AG20443 (cell line): ENCODE measurements around the gene PLS1.

Experiments used
- DNase-seq: peaks from one replicate; pipeline ENCODE4 v3.0.0; 2012; ENCODE audit warnings: low spot score, mixed read lengths

Gene PLS1

DNA sequence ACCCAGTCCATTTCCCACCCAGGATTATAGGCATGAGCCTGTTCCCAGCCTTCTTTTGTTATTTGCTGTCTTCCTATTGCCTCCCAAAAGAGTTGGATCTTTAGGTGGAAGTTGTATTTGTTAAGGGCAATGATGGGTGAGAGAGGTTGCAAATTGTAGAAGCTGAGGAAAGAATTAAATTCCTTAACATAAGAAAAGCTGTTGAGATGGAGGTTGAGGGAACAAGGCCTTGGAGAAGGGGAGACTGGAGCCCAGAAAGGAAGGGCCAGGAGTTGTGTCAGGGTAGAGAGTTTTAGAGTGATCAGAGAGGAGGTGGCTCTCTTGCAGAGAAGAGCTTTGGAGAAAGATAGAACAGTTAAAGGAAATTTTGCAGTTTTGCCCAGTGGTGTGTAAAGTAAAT is 46.8 kb downstream of the PLS1 start:
- DNase-seq: no peak

DNA sequence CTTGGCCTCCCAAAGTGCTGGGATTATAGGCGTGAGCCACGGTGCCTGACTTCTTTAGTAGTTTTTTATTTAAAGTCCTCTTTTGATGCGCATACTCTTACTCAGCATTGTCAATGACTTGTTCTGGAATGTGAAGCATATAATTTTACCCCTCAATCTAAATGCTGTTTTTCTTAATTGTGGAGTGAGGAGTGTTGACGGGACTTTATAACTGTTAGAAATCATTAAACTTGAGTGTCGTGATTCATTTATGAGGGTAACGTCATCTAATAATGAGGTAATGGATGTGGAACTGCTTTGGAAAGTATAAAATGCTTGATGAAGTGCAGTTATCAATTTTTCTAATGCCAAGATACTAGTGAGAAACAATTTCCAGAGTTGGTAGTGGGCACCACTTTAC is 48.3 kb downstream of the PLS1 start:
- DNase-seq: no peak

DNA sequence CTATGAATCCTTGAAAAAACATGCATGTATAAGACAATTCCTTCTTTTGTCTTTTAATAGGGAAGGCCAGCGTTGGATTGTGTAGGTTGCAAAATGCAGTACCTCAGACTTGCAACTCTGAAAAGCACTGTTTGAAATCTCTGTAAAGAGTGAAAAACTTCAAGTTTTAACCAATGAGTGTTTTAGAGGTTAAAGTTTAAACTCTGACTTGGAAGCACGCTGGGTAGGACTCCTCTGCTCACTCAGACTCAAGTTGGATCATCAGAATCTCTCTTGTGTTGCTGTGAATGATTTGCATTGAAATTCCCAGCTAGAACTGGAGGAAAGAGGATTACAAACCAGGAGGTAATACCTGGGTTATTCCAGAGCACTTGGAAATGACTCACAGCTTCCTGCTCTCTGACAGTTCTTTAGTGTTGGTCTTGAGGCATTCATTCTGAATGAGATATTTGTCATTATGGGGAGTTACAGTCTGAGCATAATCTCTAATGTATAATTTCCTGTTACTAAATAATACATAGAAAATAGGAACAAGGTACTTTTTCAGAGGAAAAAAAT is 49.1 kb downstream of the PLS1 start:
- no peak for DNase-seq

DNA sequence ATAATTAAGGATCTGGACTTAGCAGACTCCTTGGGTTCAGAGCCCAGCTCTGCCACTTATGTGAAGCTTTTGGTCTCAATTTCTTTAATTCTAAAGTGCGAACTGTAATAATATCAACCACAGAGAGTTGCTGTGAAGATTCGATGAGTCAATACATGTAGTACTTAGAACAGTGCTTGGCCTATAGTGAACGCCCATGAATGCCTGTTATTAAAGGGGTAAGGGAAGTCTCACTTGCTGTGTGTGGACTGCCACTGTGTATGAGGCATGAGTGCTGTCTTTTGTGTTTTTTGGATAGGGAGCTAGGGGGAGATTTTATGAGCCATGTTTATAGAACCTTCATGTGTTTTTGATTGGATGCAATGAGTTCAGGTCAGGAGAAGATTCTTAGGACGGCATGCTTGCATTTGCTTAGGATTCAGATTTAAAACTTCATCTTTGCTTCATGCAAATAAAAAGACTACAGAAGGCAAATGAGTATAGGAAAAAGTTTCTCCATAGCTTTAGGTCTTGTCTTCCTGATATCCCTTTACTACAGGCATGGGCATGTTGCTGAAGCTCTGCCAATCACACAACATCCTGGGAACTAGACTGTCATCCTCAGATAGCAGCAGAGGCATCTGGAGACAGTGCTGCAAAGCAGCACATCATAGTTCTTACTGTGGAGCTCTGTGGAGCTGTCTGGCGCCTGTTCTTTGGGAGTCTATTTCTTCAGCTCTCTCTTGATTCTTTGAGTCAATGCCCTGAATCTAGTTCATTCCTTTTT is 50.0 kb downstream of the PLS1 start:
- DNase-seq: no peak

DNA sequence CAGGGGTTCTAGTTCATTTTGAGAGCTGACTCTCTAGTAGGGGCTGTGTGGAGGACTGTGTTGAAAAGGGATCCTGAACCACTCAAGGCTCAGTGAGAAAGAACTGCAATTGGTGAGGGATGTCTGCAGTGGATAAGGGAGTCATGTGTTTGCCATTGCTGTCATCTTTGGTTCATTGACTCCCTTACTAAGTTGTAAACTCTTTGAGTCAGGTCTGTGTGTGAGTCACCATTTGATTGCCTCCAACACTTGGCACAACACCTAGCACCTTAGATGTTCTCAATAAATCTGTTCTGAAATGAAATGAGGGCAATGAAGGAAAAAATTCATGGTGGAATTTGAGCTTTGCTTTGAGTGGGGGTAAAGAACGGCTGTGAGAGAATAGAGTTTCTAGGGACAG is 51.7 kb downstream of the PLS1 start:
- no peak for DNase-seq

DNA sequence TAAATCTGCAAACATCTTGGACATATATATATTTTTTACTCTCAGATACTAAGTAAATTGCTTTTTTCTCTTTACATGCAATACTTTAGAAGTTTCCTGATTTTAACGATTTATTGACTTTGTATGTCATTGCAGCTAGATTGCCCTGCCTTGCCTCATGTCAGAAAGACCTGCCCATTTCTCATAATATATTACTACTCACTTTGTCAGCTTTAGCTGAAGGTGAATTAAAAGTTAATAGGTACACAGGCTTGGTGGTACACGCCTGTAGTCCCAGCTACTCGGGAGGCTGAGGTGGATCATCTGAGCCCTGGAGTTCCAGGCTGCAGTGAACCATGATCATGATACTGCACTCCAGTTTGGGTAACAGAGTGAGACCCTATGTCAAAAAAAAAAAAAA is 52.8 kb downstream of the PLS1 start:
- DNase-seq: no peak

- no peak for DNase-seq
These were observed 54.0 kb downstream of the PLS1 start for GRCh38 chr3:142650001-142650693.

- no peak for DNase-seq
These were observed 55.5 kb downstream of the PLS1 start for GRCh38 chr3:142651711-142652110.

- no peak for DNase-seq
These were observed 56.7 kb downstream of the PLS1 start for GRCh38 chr3:142652826-142653292.

GRCh38 chr3:142656575-142656974 is 60.4 kb downstream of the PLS1 start:
- no peak for DNase-seq

DNA sequence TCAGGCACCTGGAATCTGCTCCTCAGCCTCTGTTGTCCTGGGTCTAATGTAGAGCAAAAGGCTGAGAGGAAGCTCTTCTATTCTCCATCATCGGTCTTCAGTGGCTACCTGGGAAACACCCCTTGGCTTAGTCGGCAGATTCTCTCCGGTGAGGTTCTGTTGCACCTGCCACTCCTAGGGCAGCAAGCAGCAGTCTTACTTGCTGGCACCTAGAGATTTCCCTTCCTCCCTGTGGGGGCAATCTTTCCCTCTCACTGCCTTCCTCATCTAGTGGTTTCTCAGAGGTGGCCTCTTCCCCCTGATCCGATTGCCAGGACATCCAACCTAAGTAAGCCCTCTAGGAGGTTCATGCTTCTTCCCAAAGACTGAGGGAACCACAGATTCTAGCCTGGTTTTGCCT is 60.8 kb downstream of the PLS1 start:
- DNase-seq: no peak

DNA sequence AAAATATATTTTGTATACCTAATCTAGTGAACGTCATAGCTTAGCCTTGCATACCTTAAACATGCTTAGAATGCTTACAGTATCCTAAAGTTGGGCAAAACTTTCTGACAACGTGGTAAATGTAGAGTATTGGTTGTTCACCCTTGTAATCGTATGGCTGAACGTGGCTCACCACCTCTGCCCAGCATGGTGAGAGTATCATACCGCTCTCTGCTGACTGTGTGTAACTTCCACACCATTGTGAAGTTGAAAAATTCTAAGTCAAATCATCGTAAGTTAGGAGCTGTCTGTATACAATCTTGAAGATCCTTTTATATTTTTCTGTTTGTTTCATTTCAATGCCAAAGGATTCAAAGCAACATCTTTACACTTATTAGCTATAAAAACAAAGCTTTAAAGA is 64.2 kb downstream of the PLS1 start:
- no peak for DNase-seq

DNA sequence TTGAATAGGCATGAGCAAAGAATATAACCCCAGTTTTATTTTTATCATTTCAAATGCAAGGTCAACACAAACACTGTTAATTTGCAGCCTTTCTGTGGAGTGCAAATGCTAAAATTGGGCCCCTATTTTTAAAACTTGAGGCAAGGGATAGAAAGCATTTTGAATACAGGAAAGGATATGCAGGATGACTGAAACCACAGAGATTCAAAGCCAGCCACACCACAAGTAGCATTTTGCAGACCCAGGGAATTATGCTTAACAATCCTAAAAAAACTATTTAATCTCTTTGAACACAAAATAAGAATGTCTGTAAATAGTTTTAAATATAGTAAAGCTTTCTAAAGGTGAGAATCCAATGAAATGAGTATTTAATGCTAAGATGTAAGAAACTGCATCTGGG is 64.7 kb downstream of the PLS1 start:
- DNase-seq: no peak

DNA sequence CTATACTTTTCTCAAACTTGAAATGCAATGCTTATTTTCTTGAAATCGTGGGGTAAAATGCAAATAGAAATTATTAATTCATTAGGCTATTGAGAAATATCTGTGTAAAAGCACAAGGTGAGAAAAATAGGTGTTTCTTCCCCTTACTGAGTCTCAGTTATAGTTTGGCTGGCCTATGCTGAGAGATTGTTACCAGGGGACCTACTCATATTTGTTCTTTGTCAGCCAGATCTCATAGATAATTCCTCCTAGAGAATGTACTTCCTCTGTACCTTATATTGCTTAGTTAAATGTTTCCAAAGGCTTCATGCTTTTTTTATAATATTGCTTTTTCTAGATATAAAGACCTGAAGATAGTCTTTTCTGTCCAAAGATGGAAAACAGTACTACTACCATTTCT is 67.7 kb downstream of the PLS1 start:
- no peak for DNase-seq

GRCh38 chr3:142664311-142664710 is 68.1 kb downstream of the PLS1 start:
- DNase-seq: no peak

- DNase-seq: no peak
These were observed 68.6 kb downstream of the PLS1 start for GRCh38 chr3:142664819-142665218.

GRCh38 chr3:142670120-142670519 is 73.9 kb downstream of the PLS1 start:
- no peak for DNase-seq

GRCh38 chr3:142676151-142676550 is 80.0 kb downstream of the PLS1 start:
- no peak for DNase-seq

GRCh38 chr3:142680710-142681109 is 84.5 kb downstream of the PLS1 start:
- no peak for DNase-seq

DNA sequence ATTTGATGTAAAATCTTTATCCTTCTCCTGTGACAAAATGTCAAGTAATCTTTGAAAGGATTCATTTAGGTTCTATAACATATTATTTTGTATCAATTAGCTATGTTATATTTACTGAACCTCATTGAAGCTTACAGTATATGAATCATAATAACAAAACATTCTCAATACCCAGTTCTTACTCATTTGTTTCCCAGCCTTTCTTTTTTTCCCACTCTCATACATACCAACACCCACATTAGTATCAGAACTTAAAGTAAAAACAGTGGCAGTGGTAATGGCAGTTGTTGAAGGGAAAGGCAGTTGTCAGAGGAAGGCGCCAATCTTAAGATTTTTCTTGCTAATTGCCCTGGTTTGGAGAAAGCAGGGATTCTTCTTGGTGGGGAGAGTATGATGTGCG is 94.4 kb downstream of the PLS1 start:
- no peak for DNase-seq

DNA sequence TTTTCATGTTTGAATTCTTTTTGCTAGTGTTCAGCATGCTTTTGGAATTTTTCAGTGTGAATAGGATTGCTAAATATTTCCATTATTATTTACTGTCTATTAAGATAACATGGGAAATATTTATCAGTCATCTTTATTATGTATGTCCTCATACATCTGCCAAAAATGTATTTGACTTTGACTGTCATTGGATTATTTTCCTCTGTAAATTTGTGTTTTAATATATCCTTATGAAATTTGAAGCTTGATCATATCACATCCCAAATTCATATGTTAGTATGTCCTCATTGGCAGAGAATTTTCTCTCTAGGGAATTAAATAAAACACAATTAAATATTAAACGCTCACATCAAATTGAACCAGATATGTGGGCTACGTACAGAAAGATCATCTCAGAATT is 95.3 kb downstream of the PLS1 start:
- no peak for DNase-seq

DNA sequence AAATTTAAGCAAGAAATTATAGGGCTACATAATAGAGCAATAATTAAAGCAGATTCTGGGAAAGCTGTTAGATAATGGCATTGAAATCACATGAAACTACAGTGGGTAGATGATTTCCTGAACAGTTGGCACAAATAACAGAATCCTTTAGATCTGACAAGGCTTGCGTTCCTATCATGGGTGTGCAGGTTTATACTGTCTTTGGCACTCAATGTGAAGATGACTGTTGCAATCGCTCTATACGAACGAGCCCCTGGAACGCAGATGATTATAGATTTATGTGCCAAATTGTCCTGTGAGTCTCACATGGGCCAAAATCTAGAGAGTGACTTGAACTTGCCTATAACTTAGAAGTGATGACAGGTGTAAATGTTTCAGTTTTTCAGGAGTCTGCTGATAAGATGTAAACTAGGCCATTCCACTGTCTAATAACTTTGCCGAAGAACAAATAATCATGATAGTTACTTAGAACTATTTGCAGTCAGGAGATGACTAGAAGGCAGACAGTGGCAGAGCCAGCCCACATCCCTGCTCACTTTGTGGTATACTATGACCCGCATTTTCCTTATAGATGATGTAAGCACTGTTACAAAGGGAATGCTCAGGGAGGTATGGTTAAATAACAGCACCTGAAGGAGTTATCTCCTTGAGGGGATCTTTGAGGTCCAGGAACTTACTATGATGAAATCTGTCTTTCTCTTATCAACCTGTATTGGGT is 97.1 kb downstream of the PLS1 start:
- no peak for DNase-seq

- no peak for DNase-seq
These were observed 98.0 kb downstream of the PLS1 start for GRCh38 chr3:142694225-142694624.
